ENCODE data around the gene TNFRSF13B.

DNA sequence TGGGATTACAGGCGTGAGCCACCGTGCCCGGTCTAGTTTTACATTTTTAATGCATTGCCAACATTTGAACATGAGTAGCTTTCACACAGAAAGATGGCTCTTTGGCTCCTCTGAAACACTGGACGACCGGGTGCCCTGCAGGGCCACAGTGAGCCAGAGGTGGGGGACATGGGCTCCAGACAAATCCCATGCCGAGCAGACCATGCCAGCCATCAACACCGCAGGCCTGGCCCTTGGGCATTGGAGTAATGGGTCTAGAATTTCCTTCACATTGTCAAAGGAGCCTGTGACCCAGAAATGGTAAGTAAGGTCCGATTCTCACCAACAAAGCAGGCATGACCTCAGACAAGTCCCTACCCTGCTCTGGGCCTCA lies 48.9 kb upstream of the TNFRSF13B start:
- TF ChIP-seq, protein P1, sequence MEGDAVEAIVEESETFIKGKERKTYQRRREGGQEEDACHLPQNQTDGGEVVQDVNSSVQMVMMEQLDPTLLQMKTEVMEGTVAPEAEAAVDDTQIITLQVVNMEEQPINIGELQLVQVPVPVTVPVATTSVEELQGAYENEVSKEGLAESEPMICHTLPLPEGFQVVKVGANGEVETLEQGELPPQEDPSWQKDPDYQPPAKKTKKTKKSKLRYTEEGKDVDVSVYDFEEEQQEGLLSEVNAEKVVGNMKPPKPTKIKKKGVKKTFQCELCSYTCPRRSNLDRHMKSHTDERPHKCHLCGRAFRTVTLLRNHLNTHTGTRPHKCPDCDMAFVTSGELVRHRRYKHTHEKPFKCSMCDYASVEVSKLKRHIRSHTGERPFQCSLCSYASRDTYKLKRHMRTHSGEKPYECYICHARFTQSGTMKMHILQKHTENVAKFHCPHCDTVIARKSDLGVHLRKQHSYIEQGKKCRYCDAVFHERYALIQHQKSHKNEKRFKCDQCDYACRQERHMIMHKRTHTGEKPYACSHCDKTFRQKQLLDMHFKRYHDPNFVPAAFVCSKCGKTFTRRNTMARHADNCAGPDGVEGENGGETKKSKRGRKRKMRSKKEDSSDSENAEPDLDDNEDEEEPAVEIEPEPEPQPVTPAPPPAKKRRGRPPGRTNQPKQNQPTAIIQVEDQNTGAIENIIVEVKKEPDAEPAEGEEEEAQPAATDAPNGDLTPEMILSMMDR (IDR thresholded peaks at IDR 0.05) = no peak
- TF ChIP-seq, protein P2, sequence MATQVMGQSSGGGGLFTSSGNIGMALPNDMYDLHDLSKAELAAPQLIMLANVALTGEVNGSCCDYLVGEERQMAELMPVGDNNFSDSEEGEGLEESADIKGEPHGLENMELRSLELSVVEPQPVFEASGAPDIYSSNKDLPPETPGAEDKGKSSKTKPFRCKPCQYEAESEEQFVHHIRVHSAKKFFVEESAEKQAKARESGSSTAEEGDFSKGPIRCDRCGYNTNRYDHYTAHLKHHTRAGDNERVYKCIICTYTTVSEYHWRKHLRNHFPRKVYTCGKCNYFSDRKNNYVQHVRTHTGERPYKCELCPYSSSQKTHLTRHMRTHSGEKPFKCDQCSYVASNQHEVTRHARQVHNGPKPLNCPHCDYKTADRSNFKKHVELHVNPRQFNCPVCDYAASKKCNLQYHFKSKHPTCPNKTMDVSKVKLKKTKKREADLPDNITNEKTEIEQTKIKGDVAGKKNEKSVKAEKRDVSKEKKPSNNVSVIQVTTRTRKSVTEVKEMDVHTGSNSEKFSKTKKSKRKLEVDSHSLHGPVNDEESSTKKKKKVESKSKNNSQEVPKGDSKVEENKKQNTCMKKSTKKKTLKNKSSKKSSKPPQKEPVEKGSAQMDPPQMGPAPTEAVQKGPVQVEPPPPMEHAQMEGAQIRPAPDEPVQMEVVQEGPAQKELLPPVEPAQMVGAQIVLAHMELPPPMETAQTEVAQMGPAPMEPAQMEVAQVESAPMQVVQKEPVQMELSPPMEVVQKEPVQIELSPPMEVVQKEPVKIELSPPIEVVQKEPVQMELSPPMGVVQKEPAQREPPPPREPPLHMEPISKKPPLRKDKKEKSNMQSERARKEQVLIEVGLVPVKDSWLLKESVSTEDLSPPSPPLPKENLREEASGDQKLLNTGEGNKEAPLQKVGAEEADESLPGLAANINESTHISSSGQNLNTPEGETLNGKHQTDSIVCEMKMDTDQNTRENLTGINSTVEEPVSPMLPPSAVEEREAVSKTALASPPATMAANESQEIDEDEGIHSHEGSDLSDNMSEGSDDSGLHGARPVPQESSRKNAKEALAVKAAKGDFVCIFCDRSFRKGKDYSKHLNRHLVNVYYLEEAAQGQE (IDR thresholded peaks at IDR 0.05; ENCODE audit: insufficient read depth in 1 of 2, low read depth in 2 of 2, low read length in 1 of 2) = no peak
